H9 (cell line): Measurements from ENCODE around the gene CBX5. TPM values are rescaled to one million over a fixed set of nuclear protein-coding genes. Genes with fewer than 3 reads are reported as not detected.

Experiments used
- DNase-seq: peaks from one replicate; pipeline ENCODE4 v3.0.0-alpha.2; 2017
- H2AFZ ChIP-seq: one replicate; pipeline ENCODE4 v1.6.1; 2013; ENCODE audit warnings: mild to moderate bottlenecking, low read length, control low read depth, moderate library complexity
- H2AK5ac ChIP-seq: 2 replicates; pipeline ENCODE4 v1.6.1; 2013; ENCODE audit warnings: low read length, control low read depth, mixed read lengths; ENCODE audit not compliant: insufficient read length
- H2BK120ac ChIP-seq: one replicate; pipeline ENCODE4 v1.6.1; 2013; ENCODE audit warnings: low read depth, mild to moderate bottlenecking, low read length, control low read depth, inconsistent platforms; ENCODE audit not compliant: poor library complexity, severe bottlenecking
- H2BK12ac ChIP-seq: 2 replicates; pipeline ENCODE4 v1.6.1; 2013; ENCODE audit warnings: low read length, control low read depth, mixed read lengths, low read depth; ENCODE audit not compliant: insufficient read length
- H2BK15ac ChIP-seq: 2 replicates; pipeline ENCODE4 v1.6.1; 2013; ENCODE audit warnings: low read depth, low read length, control low read depth
- H2BK20ac ChIP-seq: one replicate; pipeline ENCODE4 v1.6.1; 2013; ENCODE audit warnings: low read depth, mild to moderate bottlenecking, low read length, control low read depth, inconsistent platforms; ENCODE audit not compliant: poor library complexity, severe bottlenecking
- H2BK5ac ChIP-seq: 2 replicates; pipeline ENCODE4 v1.6.1; 2013; ENCODE audit warnings: low read length, control low read depth, mixed read lengths; ENCODE audit not compliant: insufficient read length
- H3K14ac ChIP-seq: 2 replicates; pipeline ENCODE4 v1.6.1; 2013; ENCODE audit warnings: low read length, control low read depth; ENCODE audit not compliant: insufficient read depth
- H3K18ac ChIP-seq: 2 replicates; pipeline ENCODE4 v1.6.1; 2013; ENCODE audit warnings: low read depth, mild to moderate bottlenecking, mixed read lengths, low read length, control low read depth; ENCODE audit not compliant: insufficient read length
- H3K23ac ChIP-seq: 2 replicates; pipeline ENCODE4 v1.6.1; 2013; ENCODE audit warnings: low read length, control low read depth, mixed read lengths, low read depth; ENCODE audit not compliant: insufficient read length
- H3K23me2 ChIP-seq: 2 replicates; pipeline ENCODE4 v1.6.1; 2013; ENCODE audit warnings: low read depth, mild to moderate bottlenecking, mixed read lengths, low read length, control low read depth; ENCODE audit not compliant: insufficient read length, poor library complexity, severe bottlenecking
- H3K27ac ChIP-seq: 2 replicates; pipeline ENCODE4 v1.5.1; 2013; ENCODE audit warnings: low read length, control low read depth, mixed read lengths, low read depth; ENCODE audit not compliant: insufficient read length
- H3K27me3 ChIP-seq: 2 replicates; pipeline ENCODE4 v1.6.1; 2013; ENCODE audit warnings: low read length, control low read depth, inconsistent platforms; ENCODE audit not compliant: insufficient read depth
- H3K4ac ChIP-seq: 2 replicates; pipeline ENCODE4 v1.6.1; 2013; ENCODE audit warnings: low read depth, mild to moderate bottlenecking, control low read depth, inconsistent platforms, low read length, moderate library complexity
- H3K4me1 ChIP-seq: 2 replicates; pipeline ENCODE4 v1.6.1; 2013; ENCODE audit warnings: low read length, control low read depth, inconsistent platforms; ENCODE audit not compliant: insufficient read depth
- H3K4me2 ChIP-seq: 2 replicates; pipeline ENCODE4 v1.6.1; 2013; ENCODE audit warnings: low read length, control low read depth, mixed read lengths; ENCODE audit not compliant: insufficient read length, insufficient read depth
- H3K56ac ChIP-seq: 2 replicates; pipeline ENCODE4 v1.6.1; 2013; ENCODE audit warnings: low read depth, mild to moderate bottlenecking, mixed read lengths, low read length, control low read depth; ENCODE audit not compliant: insufficient read length
- H3K79me1 ChIP-seq: 2 replicates; pipeline ENCODE4 v1.6.1; 2013; ENCODE audit warnings: low read depth, mild to moderate bottlenecking, moderate library complexity, low read length, control low read depth, inconsistent platforms; ENCODE audit not compliant: insufficient read depth, poor library complexity, severe bottlenecking
- H3K79me2 ChIP-seq: 2 replicates; pipeline ENCODE4 v1.6.1; 2013; ENCODE audit warnings: low read length, control low read depth, inconsistent platforms; ENCODE audit not compliant: insufficient read depth
- H3K9ac ChIP-seq: 2 replicates; pipeline ENCODE4 v1.6.1; 2013; ENCODE audit warnings: low read length, control low read depth, mixed read lengths; ENCODE audit not compliant: insufficient read length; ENCODE audit errors: extremely low read depth
- H3K9me3 ChIP-seq: one replicate; pipeline ENCODE4 v1.6.1; 2013; ENCODE audit warnings: low read depth, low read length, inconsistent platforms; ENCODE audit not compliant: control insufficient read depth
- H3T11ph ChIP-seq: one replicate; pipeline ENCODE4 v1.6.1; 2013; ENCODE audit warnings: mild to moderate bottlenecking, low read length, control low read depth, inconsistent platforms
- H4K20me1 ChIP-seq: one replicate; pipeline ENCODE4 v1.6.1; 2013; ENCODE audit not compliant: control insufficient read depth, insufficient read length, insufficient read depth
- H4K5ac ChIP-seq: 2 replicates; pipeline ENCODE4 v1.6.1; 2013; ENCODE audit warnings: low read depth, mild to moderate bottlenecking, mixed read lengths, low read length, control low read depth; ENCODE audit not compliant: insufficient read length
- H4K8ac ChIP-seq: replicated peaks from 2 replicates; pipeline ENCODE4 v1.6.1; 2013; ENCODE audit warnings: low read length, control low read depth, mixed read lengths, low read depth; ENCODE audit not compliant: insufficient read length
- H4K91ac ChIP-seq: 2 replicates; pipeline ENCODE4 v1.6.1; 2013; ENCODE audit warnings: low read depth, mild to moderate bottlenecking, moderate library complexity, mixed read lengths, low read length, control low read depth; ENCODE audit not compliant: insufficient read length
- H3K27ac Mint-ChIP-seq, 3 experiments: 2 replicates in 2 of 3; 3 replicates in 1 of 3; pipeline ENCODE4 v1.8.0; 2020 to 2021; ENCODE audit warnings: mixed read lengths in 3 of 3, mild to moderate bottlenecking in 1 of 3, moderate library complexity in 1 of 3
- H3K27me3 Mint-ChIP-seq: 2 replicates; pipeline ENCODE4 v1.8.0; 2021; ENCODE audit warnings: low read depth, mild to moderate bottlenecking, moderate library complexity, mixed read lengths
- H3K36me3 Mint-ChIP-seq, 3 experiments: 2 replicates in 2 of 3; 3 replicates in 1 of 3; pipeline ENCODE4 v1.8.0; 2020 to 2021; ENCODE audit warnings: low read depth in 3 of 3, mixed read lengths in 3 of 3; ENCODE audit not compliant: insufficient read depth in 1 of 3
- H3K4me1 Mint-ChIP-seq, 2 experiments: 2 replicates each; pipeline ENCODE4 v1.8.0; 2020; ENCODE audit warnings: mixed read lengths in 2 of 2
- H3K4me3 Mint-ChIP-seq, 2 experiments: 2 replicates in 1 of 2; 3 replicates in 1 of 2; pipeline ENCODE4 v1.8.0; 2020 to 2021; ENCODE audit warnings: mild to moderate bottlenecking in 2 of 2, mixed read lengths in 2 of 2, moderate library complexity in 1 of 2
- H3K9me3 Mint-ChIP-seq, 2 experiments: 2 replicates in 1 of 2; 3 replicates in 1 of 2; pipeline ENCODE4 v1.8.0; 2020; ENCODE audit warnings: mild to moderate bottlenecking in 2 of 2, mixed read lengths in 2 of 2, moderate library complexity in 1 of 2
- CTCF ChIP-seq: fragments of 200-600 bp; sonication (generic); conservative IDR thresholded peaks from 3 replicates; pipeline ENCODE4 v1.8.0; 2021; ENCODE audit warnings: antibody characterized with exemption, mild to moderate bottlenecking
- total RNA-seq: library from RNA; stranded (reverse); gene quantifications from 2 replicates; pipeline ENCODE4 v1.2.1, GENCODE V29; 2021

Gene CBX5
- total RNA-seq, 1 experiment from 2014 or later: 206 TPM

DNA sequence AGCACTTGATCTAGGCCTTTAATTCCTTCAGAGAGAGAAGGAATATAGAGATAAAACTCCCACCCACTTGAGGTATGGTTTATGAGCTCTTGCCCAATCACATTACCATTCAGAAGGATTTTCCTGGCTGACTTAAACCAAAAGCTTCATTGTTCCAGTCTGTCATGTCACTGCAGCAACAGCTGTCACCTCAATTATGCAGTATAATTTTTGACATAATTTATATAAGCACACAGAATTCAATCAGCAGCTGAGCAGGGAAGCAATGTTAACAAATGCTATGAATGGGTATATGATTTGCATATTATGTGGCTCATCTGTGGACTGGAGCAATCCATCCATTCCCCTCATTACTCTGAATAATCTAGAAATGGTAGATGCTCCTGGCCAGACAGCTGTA, 40.3 kb downstream of the CBX5 start:
- no peak overlapping the region for H3K56ac ChIP-seq
- no peaks in the 10 kb centered on the region for H3K23me2 ChIP-seq
- no peak overlapping the region for H3K4me3 Mint-ChIP-seq
- no peak overlapping the region for H2AFZ ChIP-seq
- no peaks in the 10 kb centered on the region for H3K79me2 ChIP-seq
- H2BK120ac ChIP-seq: no peak overlapping the region
- H3K9ac ChIP-seq: no peak overlapping the region
- no peak overlapping the region for H4K91ac ChIP-seq
- no peak overlapping the region for H4K5ac ChIP-seq
- no peak overlapping the region for H3K4ac ChIP-seq
- H3K18ac ChIP-seq: no peak overlapping the region
- H3K4me1 ChIP-seq: no peaks in the 10 kb centered on the region
- peaks cover 25 to 65% (median 63%) of the 10 kb centered on the region in 3 experiments; a peak in 6 of 7 replicates for H3K36me3 Mint-ChIP-seq
- no peak for TF ChIP-seq CTCF
- no peaks in the 10 kb centered on the region for H3K4me1 Mint-ChIP-seq
- no peaks in the 10 kb centered on the region for H3K79me1 ChIP-seq
- no peaks in the 10 kb centered on the region for H3K9me3 ChIP-seq
- H2AK5ac ChIP-seq: no peak overlapping the region
- no peak overlapping the region for H3K27ac ChIP-seq
- no peaks in the 10 kb centered on the region for H3K9me3 Mint-ChIP-seq
- H2BK12ac ChIP-seq: no peak overlapping the region
- H3K23ac ChIP-seq: no peak overlapping the region
- no peak overlapping the region for H4K8ac ChIP-seq
- no peak overlapping the region for H3K27ac Mint-ChIP-seq
- H3T11ph ChIP-seq: no peak overlapping the region
- no peak overlapping the region for H2BK5ac ChIP-seq
- H3K14ac ChIP-seq: no peak overlapping the region
- no peaks in the 10 kb centered on the region for H4K20me1 ChIP-seq
- H3K4me2 ChIP-seq: no peak overlapping the region
- no peaks in the 10 kb centered on the region for H3K27me3 ChIP-seq
- no peak for DNase-seq
- H2BK15ac ChIP-seq: no peak overlapping the region
- no peak overlapping the region for H2BK20ac ChIP-seq
- H3K27me3 Mint-ChIP-seq: no peaks in the 10 kb centered on the region
